Endodermal cell (in vitro differentiated cells): Measurements from ENCODE around the gene LAIR1. TPM values are rescaled to one million over a fixed set of nuclear protein-coding genes. Genes with fewer than 3 reads are reported as not detected.

Source experiments
- DNase-seq: peaks from one replicate; pipeline ENCODE4 v3.0.0-alpha.2; 2017
- H3K27ac ChIP-seq: 2 replicates; pipeline ENCODE4 v1.5.1; 2013; ENCODE audit warnings: mild to moderate bottlenecking, low read depth, low read length, moderate library complexity
- H3K27me3 ChIP-seq: 2 replicates; pipeline ENCODE4 v1.6.1; 2013; ENCODE audit warnings: mild to moderate bottlenecking, low read length, moderate library complexity; ENCODE audit not compliant: insufficient read depth, control insufficient read depth, poor library complexity, severe bottlenecking
- H3K36me3 ChIP-seq: 2 replicates; pipeline ENCODE4 v1.7.0; 2013; ENCODE audit warnings: mild to moderate bottlenecking, low read length, moderate library complexity; ENCODE audit not compliant: control insufficient read depth, insufficient read depth
- H3K4me1 ChIP-seq: one replicate; pipeline ENCODE4 v1.7.0; 2013; ENCODE audit warnings: low read length; ENCODE audit not compliant: control insufficient read depth, insufficient read depth
- H3K4me3 ChIP-seq: 2 replicates; pipeline ENCODE4 v1.5.1; 2013; ENCODE audit warnings: mild to moderate bottlenecking, low read length, moderate library complexity
- H3K9ac ChIP-seq: 2 replicates; pipeline ENCODE4 v1.6.1; 2013; ENCODE audit warnings: mild to moderate bottlenecking, low read length, moderate library complexity; ENCODE audit not compliant: poor library complexity, severe bottlenecking; ENCODE audit errors: extremely low read depth
- H3K9me3 ChIP-seq: 2 replicates; pipeline ENCODE4 v1.6.1; 2013; ENCODE audit warnings: mild to moderate bottlenecking, low read length, moderate library complexity; ENCODE audit not compliant: control insufficient read depth
- H3K27ac Mint-ChIP-seq: 2 replicates; pipeline ENCODE4 v1.8.0; 2020; ENCODE audit warnings: mixed read lengths
- H3K27me3 Mint-ChIP-seq: 2 replicates; pipeline ENCODE4 v1.8.0; 2021; ENCODE audit warnings: mild to moderate bottlenecking, mixed read lengths; ENCODE audit not compliant: insufficient read depth
- H3K36me3 Mint-ChIP-seq: 2 replicates; pipeline ENCODE4 v1.8.0; 2020; ENCODE audit warnings: low read depth, mixed read lengths
- H3K4me1 Mint-ChIP-seq: 2 replicates; pipeline ENCODE4 v1.8.0; 2020; ENCODE audit warnings: mixed read lengths
- H3K4me3 Mint-ChIP-seq: 2 replicates; pipeline ENCODE4 v1.8.0; 2020; ENCODE audit warnings: mild to moderate bottlenecking, moderate library complexity, mixed read lengths
- H3K9me3 Mint-ChIP-seq: 2 replicates; pipeline ENCODE4 v1.8.0; 2020; ENCODE audit warnings: mild to moderate bottlenecking, mixed read lengths
- CTCF ChIP-seq: fragments of 200-600 bp; sonication (generic); conservative IDR thresholded peaks from 2 replicates; pipeline ENCODE4 v1.5.0; 2021; ENCODE audit warnings: antibody characterized with exemption, mild to moderate bottlenecking
- WGBS, 2 experiments: methylation state at CpG; one replicate each; pipeline versions ENCODE4 v1.1.5 to v1.1.7; 2013; ENCODE audit warnings: missing lambda C conversion rate in 2 of 2, mixed read lengths in 1 of 2; ENCODE audit not compliant: insufficient coverage in 1 of 2, insufficient read length in 1 of 2; 5-methylcytosine and 5-hydroxymethylcytosine counted together
- total RNA-seq, 2 donors: library from RNA; stranded (reverse); fragmentation: NEBNext Ultra II Directional in 1 of 2; extraction: Animal tissue kit (Norgen Biotek cat#: 25700) in 1 of 2; gene quantifications; 2 replicates in 1 of 2; 3 replicates in 1 of 2; pipeline ENCODE4 v1.2.1, GENCODE V29; 2021

LAIR1 gene
- total RNA-seq, 2 donors from 2014 or later: not detected

- no peaks in the 10 kb centered on the region for H3K36me3 ChIP-seq
- TF ChIP-seq CTCF: no peak
- Mint-ChIP-seq H3K4me1 (no peaks in the 10 kb centered on the region), H3K36me3 (no peaks in the 10 kb centered on the region), H3K4me3 (no peak overlapping the region), H3K27ac (no peak overlapping the region), H3K27me3 (peaks cover 3% of the 10 kb centered on the region), H3K9me3 (peaks cover 35% of the 10 kb centered on the region)
- no peak overlapping the region for H3K27ac ChIP-seq
- WGBS, 2 experiments: 85 to 96% methylated on average over 7 of the region's 7 CpGs
- H3K27me3 ChIP-seq: no peaks in the 10 kb centered on the region
- no peak for DNase-seq
- no peak overlapping the region for H3K4me3 ChIP-seq
- no peak overlapping the region for H3K9ac ChIP-seq
- peaks cover 8% of the 10 kb centered on the region for H3K9me3 ChIP-seq
- no peaks in the 10 kb centered on the region for H3K4me1 ChIP-seq
Measured at GRCh38 chr19:54319049-54319448, 45.7 kb downstream of the LAIR1 start.

DNA sequence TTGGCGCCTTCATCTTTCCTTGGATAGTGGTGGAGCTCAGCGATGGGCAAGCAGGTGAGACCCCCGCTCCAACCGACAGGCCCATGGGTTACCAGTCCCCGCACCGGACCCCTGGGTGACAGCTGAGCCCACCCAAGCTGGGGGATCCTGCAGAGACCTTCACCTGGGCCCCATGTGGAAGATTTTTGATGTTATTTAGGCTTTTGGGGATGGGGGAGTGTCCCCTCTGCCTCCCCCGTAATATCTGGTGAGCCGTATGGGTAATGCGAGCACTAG is 46.8 kb downstream of the LAIR1 start:
- 92 to 95% methylated on average over 3 to 9 of the region's 9 CpGs for WGBS, 2 experiments
- Mint-ChIP-seq H3K27ac (no peak overlapping the region), H3K4me1 (no peaks in the 10 kb centered on the region), H3K36me3 (no peaks in the 10 kb centered on the region), H3K9me3 (peaks cover 35% of the 10 kb centered on the region), H3K27me3 (peaks cover 3% of the 10 kb centered on the region), H3K4me3 (no peak overlapping the region)
- Histone ChIP-seq H3K36me3 (no peaks in the 10 kb centered on the region), H3K9ac (no peak overlapping the region), H3K4me3 (no peak overlapping the region), H3K27ac (no peak overlapping the region), H3K4me1 (no peaks in the 10 kb centered on the region), H3K27me3 (no peaks in the 10 kb centered on the region), H3K9me3 (peaks cover 8% of the 10 kb centered on the region)
- no peak for DNase-seq
- no peak for TF ChIP-seq CTCF

DNA sequence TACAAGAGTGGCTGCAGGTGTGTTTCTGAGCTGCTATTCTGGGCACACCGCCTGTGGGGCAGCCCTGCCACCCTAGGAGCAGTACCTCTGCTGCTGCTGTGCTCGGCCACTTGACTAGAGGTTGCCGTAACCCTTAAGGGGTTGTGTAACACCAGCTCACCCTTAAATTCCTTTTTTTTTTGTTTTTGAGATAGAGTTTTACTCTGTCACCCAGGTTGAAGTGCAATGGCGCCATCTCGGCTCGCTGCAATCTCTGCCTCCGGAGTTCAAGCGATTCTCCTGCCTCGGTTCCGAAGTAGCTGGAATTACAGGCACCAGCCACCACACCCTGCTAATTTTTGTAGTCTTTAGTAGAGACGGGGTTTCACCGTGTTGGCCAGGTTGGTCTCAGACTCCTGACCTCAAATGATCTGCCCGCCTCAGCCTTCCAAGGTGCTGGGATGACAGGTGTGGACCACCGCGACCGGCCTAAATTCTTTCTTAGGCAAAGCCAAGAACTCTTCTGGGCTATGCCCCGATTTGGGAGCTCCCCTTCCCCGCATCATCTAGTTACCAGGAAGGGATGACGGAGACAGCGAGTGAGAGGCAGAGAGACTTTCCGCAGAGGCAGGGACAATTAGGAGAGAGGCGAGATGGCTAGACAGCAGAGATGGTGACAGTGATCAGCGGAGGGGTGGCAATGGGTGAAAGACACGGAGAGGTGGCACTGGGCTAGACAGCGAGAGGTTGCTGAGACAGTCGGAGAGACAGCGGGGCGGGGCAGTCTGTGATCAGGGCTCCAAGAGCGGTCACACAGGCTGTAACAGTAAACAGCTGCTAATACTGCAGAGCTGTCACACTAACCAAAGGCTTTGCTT is 47.4 kb downstream of the LAIR1 start:
- H3K36me3 ChIP-seq: no peaks in the 10 kb centered on the region
- Mint-ChIP-seq H3K36me3 (no peaks in the 10 kb centered on the region), H3K9me3 (peaks cover 30% of the 10 kb centered on the region)

More for the DNA sequence above, 47.4 kb downstream of the LAIR1 start:
- DNase-seq: no peak
- Mint-ChIP-seq H3K27ac (no peak overlapping the region), H3K4me3 (no peak overlapping the region), H3K4me1 (no peaks in the 10 kb centered on the region), H3K27me3 (peaks cover 3% of the 10 kb centered on the region)
- Histone ChIP-seq H3K27me3 (no peaks in the 10 kb centered on the region), H3K9ac (no peak overlapping the region), H3K27ac (no peak overlapping the region), H3K4me3 (no peak overlapping the region), H3K9me3 (peaks cover 8% of the 10 kb centered on the region), H3K4me1 (no peaks in the 10 kb centered on the region)
- TF ChIP-seq CTCF: no peak
- WGBS, 2 experiments: 84 to 91% methylated on average over 17 to 29 of the region's 29 CpGs
